Fibroblast of mammary gland (primary cell): ENCODE results near the gene C19orf73.
A peak's percentile ranks its signal among the peaks of the same experiment; 100 is the strongest.

ENCODE experiments used
- DNase-seq: peaks from one replicate; pipeline ENCODE4 v3.0.0-alpha.2; 2010; ENCODE audit warnings: low read depth
- H3K4me3 ChIP-seq: 2 replicates; pipeline ENCODE4 v1.5.1; 2011; ENCODE audit warnings: low read depth, mild to moderate bottlenecking, low read length, moderate library complexity; ENCODE audit not compliant: control insufficient read depth
- TF ChIP-seq, protein P1 (sequence below): conservative IDR thresholded peaks from 2 replicates; pipeline ENCODE4 v1.5.1; 2011; ENCODE audit warnings: low read depth, low read length, inconsistent platforms; ENCODE audit not compliant: control insufficient read depth, insufficient read depth

C19orf73 gene, protein sequence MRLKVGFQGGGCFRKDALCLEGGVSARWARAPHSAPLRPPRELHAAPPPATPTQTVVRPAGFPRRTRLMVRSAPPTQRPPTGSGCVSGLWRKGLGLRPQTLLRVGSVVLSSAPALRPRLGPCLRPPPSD

DNA sequence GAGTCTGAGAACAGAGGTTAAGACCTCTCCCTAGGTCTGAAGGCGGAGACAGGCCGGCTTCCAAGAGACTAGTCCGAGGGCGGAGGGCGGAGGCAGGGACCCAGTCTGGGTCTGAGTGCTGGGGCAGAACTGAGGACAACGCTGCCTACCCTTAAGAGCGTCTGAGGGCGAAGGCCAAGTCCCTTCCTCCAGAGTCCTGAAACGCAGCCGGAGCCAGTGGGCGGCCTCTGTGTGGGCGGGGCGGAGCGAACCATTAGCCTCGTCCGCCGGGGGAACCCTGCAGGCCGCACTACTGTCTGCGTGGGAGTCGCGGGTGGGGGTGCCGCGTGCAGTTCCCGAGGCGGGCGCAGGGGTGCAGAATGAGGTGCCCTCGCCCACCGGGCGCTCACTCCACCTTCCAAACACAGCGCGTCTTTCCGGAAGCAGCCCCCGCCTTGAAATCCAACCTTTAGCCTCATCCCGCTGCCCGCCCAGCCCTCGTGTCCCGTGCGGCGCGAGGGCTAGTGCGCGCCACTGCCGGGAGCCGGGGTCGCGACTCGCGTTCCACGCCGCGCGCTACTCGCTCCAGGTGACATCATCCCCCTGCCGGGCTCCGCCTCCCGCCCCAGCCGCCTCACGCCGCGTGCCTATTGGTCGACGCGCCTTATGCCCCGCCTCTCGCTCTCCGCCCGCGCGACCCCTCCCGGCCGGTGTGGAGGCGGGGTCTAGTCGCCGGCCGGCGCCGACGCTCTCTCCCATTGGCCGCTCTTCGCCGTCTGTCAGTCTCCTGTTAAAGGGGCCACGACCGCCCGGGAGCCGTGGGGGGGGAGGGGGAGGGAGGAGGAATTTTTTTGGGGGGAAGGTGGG is at the start of gene C19orf73:
Gene C19orf73 (minus strand): TSS at position 579 of the 846 bp plus-strand sequence. CDS start 121 bp downstream, at position 458.
- peak within 1 kb of the TSS; percentile 63 for H3K4me3 ChIP-seq
- peak; percentile 87 for DNase-seq
- TF ChIP-seq, protein P1, sequence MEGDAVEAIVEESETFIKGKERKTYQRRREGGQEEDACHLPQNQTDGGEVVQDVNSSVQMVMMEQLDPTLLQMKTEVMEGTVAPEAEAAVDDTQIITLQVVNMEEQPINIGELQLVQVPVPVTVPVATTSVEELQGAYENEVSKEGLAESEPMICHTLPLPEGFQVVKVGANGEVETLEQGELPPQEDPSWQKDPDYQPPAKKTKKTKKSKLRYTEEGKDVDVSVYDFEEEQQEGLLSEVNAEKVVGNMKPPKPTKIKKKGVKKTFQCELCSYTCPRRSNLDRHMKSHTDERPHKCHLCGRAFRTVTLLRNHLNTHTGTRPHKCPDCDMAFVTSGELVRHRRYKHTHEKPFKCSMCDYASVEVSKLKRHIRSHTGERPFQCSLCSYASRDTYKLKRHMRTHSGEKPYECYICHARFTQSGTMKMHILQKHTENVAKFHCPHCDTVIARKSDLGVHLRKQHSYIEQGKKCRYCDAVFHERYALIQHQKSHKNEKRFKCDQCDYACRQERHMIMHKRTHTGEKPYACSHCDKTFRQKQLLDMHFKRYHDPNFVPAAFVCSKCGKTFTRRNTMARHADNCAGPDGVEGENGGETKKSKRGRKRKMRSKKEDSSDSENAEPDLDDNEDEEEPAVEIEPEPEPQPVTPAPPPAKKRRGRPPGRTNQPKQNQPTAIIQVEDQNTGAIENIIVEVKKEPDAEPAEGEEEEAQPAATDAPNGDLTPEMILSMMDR = no peak

DNA sequence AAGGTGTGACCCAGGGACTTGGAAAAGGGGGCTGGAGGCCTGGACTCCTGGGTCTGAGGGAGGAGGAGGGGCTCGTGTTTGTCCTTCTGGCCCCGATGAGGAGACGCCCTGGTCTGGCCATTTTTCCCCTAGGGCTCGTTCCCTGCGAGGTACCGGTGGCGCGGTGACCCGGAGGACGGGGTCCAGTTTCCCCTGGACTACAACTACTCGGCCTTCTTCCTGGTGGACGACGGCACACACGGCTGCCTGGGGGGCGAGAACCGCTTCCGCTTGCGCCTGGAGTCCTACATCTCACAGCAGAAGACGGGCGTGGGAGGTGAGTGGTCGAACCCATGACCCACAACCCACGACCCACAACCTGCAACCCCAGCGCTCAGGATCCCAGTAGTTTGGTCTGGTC is 49.5 kb upstream of the C19orf73 start:
- DNase-seq = no peak
- no peak overlapping the region for H3K4me3 ChIP-seq
- TF ChIP-seq, protein P1 = no peak

DNA sequence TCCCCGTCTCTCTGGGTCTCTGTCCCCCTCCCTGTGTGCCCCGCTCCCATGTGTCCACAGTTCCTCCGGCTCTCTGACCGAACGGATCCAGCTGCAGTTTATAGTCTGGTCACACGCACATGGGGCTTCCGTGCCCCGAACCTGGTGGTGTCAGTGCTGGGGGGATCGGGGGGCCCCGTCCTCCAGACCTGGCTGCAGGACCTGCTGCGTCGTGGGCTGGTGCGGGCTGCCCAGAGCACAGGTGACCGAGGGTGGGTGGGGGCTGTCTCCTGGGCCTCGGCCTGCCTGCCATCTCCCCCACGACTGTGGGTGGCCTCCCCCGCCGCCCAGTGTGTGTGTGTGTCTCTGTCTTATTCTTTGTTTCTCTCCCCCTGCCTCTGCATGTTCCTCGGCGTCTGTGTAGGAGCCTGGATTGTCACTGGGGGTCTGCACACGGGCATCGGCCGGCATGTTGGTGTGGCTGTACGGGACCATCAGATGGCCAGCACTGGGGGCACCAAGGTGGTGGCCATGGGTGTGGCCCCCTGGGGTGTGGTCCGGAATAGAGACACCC is 49.0 kb upstream of the C19orf73 start:
- H3K4me3 ChIP-seq = no peak overlapping the region
- no peak for DNase-seq
- TF ChIP-seq, protein P1 = no peak

DNA sequence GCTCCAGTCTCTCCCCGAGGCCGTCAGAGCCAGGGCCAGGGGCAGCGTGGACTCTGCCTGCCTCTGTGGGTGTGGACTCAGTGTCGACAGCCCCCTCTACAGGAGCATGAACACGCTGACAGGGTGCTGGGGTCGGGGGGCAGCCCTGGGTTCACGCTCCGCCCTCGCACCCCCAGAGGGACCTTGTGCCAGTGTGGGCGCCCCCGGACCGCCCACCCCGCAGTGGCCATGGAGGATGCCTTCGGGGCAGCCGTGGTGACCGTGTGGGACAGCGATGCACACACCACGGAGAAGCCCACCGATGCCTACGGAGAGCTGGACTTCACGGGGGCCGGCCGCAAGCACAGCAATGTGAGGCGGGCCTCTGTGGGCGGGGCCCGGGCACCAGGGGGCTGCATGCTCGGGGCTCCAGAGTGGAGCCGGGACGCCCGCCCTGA is 46.9 kb upstream of the C19orf73 start:
- DNase-seq = no peak
- no peak overlapping the region for H3K4me3 ChIP-seq
- TF ChIP-seq, protein P1 = no peak

DNA sequence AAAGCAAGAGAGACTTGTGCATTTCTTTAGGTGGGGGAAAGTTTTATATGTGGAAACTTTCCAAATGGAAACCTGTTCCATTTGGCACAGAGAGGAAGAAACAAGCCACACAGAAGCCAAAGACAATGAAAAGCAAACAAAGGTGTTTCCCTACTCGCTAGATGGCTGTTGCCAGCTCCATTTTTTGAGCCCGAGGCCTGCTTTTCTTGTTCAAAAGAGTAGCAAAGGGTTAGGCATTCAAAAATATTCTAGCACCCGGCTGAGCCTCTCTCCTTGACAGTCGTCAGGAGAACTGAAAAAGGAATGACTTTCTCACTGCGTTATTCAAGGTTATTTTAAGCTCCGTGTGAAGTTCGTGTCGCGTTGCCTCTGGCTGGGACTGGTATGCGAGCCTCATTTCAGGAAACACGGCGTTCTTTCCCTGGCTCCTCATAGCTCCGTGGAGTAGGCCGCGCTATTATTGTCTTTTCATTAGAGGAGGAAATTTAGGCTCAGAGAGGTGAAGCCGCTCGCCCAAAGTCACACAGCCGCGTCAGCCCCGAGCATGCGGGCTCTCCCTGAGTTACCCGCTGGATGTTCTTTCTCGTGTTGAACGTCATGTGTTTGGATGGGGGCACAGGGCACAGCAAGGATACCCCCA is 46.3 kb upstream of the C19orf73 start:
- no peak overlapping the region for H3K4me3 ChIP-seq
- no peak for DNase-seq
- TF ChIP-seq, protein P1 = no peak

DNA sequence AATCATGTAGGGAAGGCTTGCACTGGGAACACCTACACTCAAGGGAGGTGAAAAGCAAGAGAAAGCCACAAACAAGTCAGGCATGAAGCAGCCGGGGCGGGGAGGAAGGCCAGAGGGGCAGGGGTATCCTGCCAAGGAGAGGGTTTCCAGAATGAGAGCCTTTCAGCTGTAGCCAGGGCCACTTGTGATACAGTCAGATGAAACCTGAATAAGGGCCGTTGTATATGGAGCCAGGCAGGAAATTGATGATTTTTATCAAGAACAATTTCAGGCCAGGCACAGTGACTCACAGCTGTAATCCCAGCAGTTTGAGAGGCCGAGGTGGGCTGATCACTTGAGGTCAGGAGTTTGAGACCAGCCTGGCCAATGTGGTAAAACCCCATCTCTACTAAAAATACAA is 43.0 kb upstream of the C19orf73 start:
- TF ChIP-seq, protein P1 = no peak
- no peak for DNase-seq
- no peak overlapping the region for H3K4me3 ChIP-seq
